GM12878 (cell line): ENCODE data around the gene SUSD6. TPM values are rescaled to one million over a fixed set of nuclear protein-coding genes. Genes with fewer than 3 reads are reported as not detected.
A peak's percentile ranks its signal among the peaks of the same experiment; 100 is the strongest.

Experiments
- ATF7 ChIP-seq: fragments of 450-650 bp; IDR thresholded peaks from 2 replicates; pipeline ENCODE4 v1.6.1; 2016; ENCODE audit warnings: low read depth, mild to moderate bottlenecking
- BHLHE40 ChIP-seq, 2 experiments: fragments of 450-650 bp in 1 of 2; IDR thresholded peaks; 2 replicates each; pipeline ENCODE4 v1.6.1; 2011 to 2017; ENCODE audit warnings: low read depth in 2 of 2, borderline replicate concordance in 1 of 2, improper control_type of control experiment in 1 of 2, low read length in 1 of 2, mild to moderate bottlenecking in 1 of 2
- BMI1 ChIP-seq: fragments of 450-650 bp; IDR thresholded peaks from 2 replicates; pipeline ENCODE4 v1.6.1; 2016; ENCODE audit warnings: mild to moderate bottlenecking, moderate library complexity, borderline replicate concordance
- CBFB ChIP-seq: IDR thresholded peaks from 2 replicates; pipeline ENCODE4 v1.6.1; 2016; ENCODE audit warnings: antibody characterized with exemption, low read depth
- CBX5 ChIP-seq: sonication (generic); IDR thresholded peaks from 2 replicates; pipeline ENCODE4 v1.6.1; 2016; ENCODE audit warnings: low read depth, moderate library complexity, mild to moderate bottlenecking, inconsistent platforms
- CEBPB ChIP-seq, 2 experiments: fragments of 150-350 bp in 1 of 2; IDR thresholded peaks; 2 replicates each; pipeline ENCODE4 v1.6.1; 2012 to 2014; ENCODE audit warnings: low read depth in 2 of 2, low read length in 2 of 2, borderline replicate concordance in 1 of 2, inconsistent platforms in 1 of 2
- CHD1 ChIP-seq: IDR thresholded peaks from 2 replicates; pipeline ENCODE4 v1.6.1; 2012; ENCODE audit warnings: low read depth, low read length, improper control_type of control experiment
- DPF2 ChIP-seq: fragments of 450-650 bp; IDR thresholded peaks from 2 replicates; pipeline ENCODE4 v1.6.1; 2017; ENCODE audit warnings: mild to moderate bottlenecking
- EED ChIP-seq: sonication (generic); IDR thresholded peaks from 2 replicates; pipeline ENCODE4 v1.6.1; 2016; ENCODE audit warnings: antibody characterized with exemption, low read depth
- FOXM1 ChIP-seq: IDR thresholded peaks from 2 replicates; pipeline ENCODE4 v1.6.1; 2012; ENCODE audit warnings: low read depth, mild to moderate bottlenecking, inconsistent platforms, low read length, moderate library complexity
- GABPA ChIP-seq: IDR thresholded peaks from 2 replicates; pipeline ENCODE4 v1.6.1; 2014; ENCODE audit warnings: antibody characterized with exemption, low read depth, mild to moderate bottlenecking, inconsistent platforms
- GATAD2B ChIP-seq: fragments of 450-650 bp; conservative IDR thresholded peaks from 2 replicates; pipeline ENCODE4 v1.6.1; 2017; ENCODE audit warnings: low read depth, mild to moderate bottlenecking, moderate library complexity
- IKZF1 ChIP-seq: fragments of 450-650 bp; conservative IDR thresholded peaks from 2 replicates; pipeline ENCODE4 v1.6.1; 2017; ENCODE audit warnings: antibody characterized with exemption, mild to moderate bottlenecking
- MEF2A ChIP-seq: IDR thresholded peaks from 2 replicates; pipeline ENCODE4 v1.6.1; 2011; ENCODE audit warnings: low read depth, mild to moderate bottlenecking, low read length, moderate library complexity; ENCODE audit not compliant: insufficient read depth
- MEF2B ChIP-seq: fragments of 450-650 bp; IDR thresholded peaks from 2 replicates; pipeline ENCODE4 v1.6.1; 2018; ENCODE audit warnings: mild to moderate bottlenecking, moderate library complexity; ENCODE audit not compliant: partially characterized antibody, poor library complexity, severe bottlenecking
- MTA2 ChIP-seq: fragments of 450-650 bp; IDR thresholded peaks from 2 replicates; pipeline ENCODE4 v1.6.1; 2016; ENCODE audit warnings: low read depth, mild to moderate bottlenecking, moderate library complexity
- NR2F1 ChIP-seq: fragments of 450-650 bp; conservative IDR thresholded peaks from 2 replicates; pipeline ENCODE4 v1.6.1; 2017; ENCODE audit warnings: mild to moderate bottlenecking
- PAX5 ChIP-seq: IDR thresholded peaks from 2 replicates; pipeline ENCODE4 v1.6.1; 2011; ENCODE audit warnings: low read depth, low read length, borderline replicate concordance
- RUNX3 ChIP-seq: IDR thresholded peaks from 2 replicates; pipeline ENCODE4 v1.6.1; 2012; ENCODE audit warnings: low read length, inconsistent platforms
- SIN3A ChIP-seq: IDR thresholded peaks from 2 replicates; pipeline ENCODE4 v1.6.1; 2012; ENCODE audit warnings: low read depth, low read length, improper control_type of control experiment
- SREBF1 ChIP-seq: IDR thresholded peaks from 2 replicates; pipeline ENCODE4 v1.6.1; 2012; ENCODE audit warnings: mild to moderate bottlenecking, low read length
- SRF ChIP-seq, 2 experiments: IDR thresholded peaks; 2 replicates each; pipeline ENCODE4 v1.6.1; 2011; ENCODE audit warnings: low read depth in 2 of 2, low read length in 2 of 2, mild to moderate bottlenecking in 1 of 2, moderate library complexity in 1 of 2
- SUZ12 ChIP-seq: fragments of 200-600 bp; sonication (generic); IDR thresholded peaks from one replicate; pipeline ENCODE4 v1.6.1; 2018; ENCODE audit warnings: antibody characterized with exemption, mild to moderate bottlenecking; ENCODE audit not compliant: unreplicated experiment
- TCF12 ChIP-seq: IDR thresholded peaks from 2 replicates; pipeline ENCODE4 v1.6.1; 2011; ENCODE audit warnings: low read depth, mild to moderate bottlenecking, low read length
- WRNIP1 ChIP-seq: IDR thresholded peaks from 2 replicates; pipeline ENCODE4 v1.6.1; 2011; ENCODE audit warnings: low read depth, low read length, improper control_type of control experiment, borderline replicate concordance
- YBX1 ChIP-seq: fragments of 450-650 bp; IDR thresholded peaks from 2 replicates; pipeline ENCODE4 v1.6.1; 2016; ENCODE audit warnings: antibody characterized with exemption
- ZNF384 ChIP-seq: IDR thresholded peaks from 2 replicates; pipeline ENCODE4 v1.6.1; 2012; ENCODE audit warnings: low read depth, mild to moderate bottlenecking, low read length, improper control_type of control experiment, borderline replicate concordance
- polyA plus RNA-seq, 11 experiments: library from polyadenylated mRNA; depleted of rRNA in 4 of 11; unstranded in 6 of 11; stranded (reverse) in 5 of 11; fragments of >200 nt; fragmentation: Nextera tagmentation in 4 of 11; fragmentation: Illumina TruSeq in 1 of 11; extraction: Ambion mirVana in 4 of 11; extraction: Trizol in 1 of 11; gene quantifications; 1 replicate in 1 of 11; 2 replicates in 10 of 11; pipeline versions ENCODE4 v1.2.1 to v1.2.3, GENCODE V29; 2011 to 2016; ENCODE audit warnings: inconsistent platforms in 2 of 11, missing spikeins in 2 of 11, low read depth in 1 of 11
- total RNA-seq, 4 experiments: library from RNA; depleted of rRNA in 3 of 4; stranded (reverse); fragments of >200 nt in 3 of 4; fragmentation: Illumina TruSeq in 1 of 4; extraction: Trizol in 1 of 4; gene quantifications; 2 replicates each; pipeline versions ENCODE4 v1.2.1 to v1.2.3, GENCODE V29; 2013 to 2021
- TF ChIP-seq, protein P1 (sequence below): IDR thresholded peaks from 2 replicates; pipeline ENCODE4 v1.6.1; 2011; ENCODE audit warnings: borderline replicate concordance, low read depth, mild to moderate bottlenecking, moderate library complexity, low read length; ENCODE audit not compliant: insufficient read depth, poor library complexity, severe bottlenecking
- TF ChIP-seq, protein P2 (sequence below): IDR thresholded peaks from 2 replicates; pipeline ENCODE4 v1.6.1; 2012; ENCODE audit warnings: low read depth, low read length, improper control_type of control experiment
- TF ChIP-seq, protein P3 (sequence below): IDR thresholded peaks from 2 replicates; pipeline ENCODE4 v1.6.1; 2011; ENCODE audit warnings: mild to moderate bottlenecking, low read depth, low read length, moderate library complexity; ENCODE audit not compliant: insufficient replicate concordance

Gene SUSD6
- total and polyA plus RNA-seq, 10 of the 15 experiments (the other 5 are each of a cell fraction or from before 2014, with no cell fraction given), result 6.6 to 39.8 (median 20.2) TPM

DNA sequence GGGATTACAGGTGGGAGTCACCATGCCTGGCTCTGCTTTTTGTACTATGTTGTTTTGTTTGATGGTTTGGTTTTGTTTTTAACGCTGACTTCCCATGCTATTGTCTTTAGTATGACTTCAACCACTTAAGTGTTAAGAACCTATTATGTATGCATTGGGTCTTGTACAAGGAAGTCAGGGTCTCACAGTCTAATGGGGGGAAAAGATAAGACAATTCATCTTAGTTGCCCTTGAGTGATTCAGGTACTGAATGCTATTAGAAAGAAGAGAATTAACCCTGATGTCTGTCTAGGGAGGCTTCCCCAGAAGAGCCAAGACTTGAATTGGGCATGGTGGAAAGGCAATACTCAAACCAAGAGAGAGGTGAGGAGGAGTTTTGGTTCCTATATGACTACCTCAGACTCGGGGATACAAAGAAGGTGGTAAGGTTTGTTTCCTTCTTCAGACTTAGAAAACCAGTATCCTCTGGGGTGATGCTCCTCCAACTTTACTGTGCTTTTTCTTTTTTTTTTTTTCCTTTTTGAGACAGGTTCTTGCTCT is 64.6 kb downstream of the SUSD6 start (continued):
- TF ChIP-seq, protein P1, sequence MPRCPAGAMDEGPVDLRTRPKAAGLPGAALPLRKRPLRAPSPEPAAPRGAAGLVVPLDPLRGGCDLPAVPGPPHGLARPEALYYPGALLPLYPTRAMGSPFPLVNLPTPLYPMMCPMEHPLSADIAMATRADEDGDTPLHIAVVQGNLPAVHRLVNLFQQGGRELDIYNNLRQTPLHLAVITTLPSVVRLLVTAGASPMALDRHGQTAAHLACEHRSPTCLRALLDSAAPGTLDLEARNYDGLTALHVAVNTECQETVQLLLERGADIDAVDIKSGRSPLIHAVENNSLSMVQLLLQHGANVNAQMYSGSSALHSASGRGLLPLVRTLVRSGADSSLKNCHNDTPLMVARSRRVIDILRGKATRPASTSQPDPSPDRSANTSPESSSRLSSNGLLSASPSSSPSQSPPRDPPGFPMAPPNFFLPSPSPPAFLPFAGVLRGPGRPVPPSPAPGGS, result peak; percentile 84
- peak in 1 of 2 experiments; percentile 85; a peak in 2 of 4 replicates for TF ChIP-seq SRF (IDR thresholded peaks at IDR 0.05; ENCODE audit: low read depth in 2 of 2, low read length in 2 of 2)
- 0 out of 2 replicates have a peak, but pooled peaks have one; percentile 10 for TF ChIP-seq TCF12
- TF ChIP-seq CBFB, result 0 out of 2 replicates have a peak, but pooled peaks have one; percentile 29
- peak; percentile 89 for TF ChIP-seq FOXM1
- no peak; a peak in 1 of 4 replicates for TF ChIP-seq BHLHE40 (IDR thresholded peaks at IDR 0.05; ENCODE audit: borderline replicate concordance in 1 of 2, low read depth in 2 of 2, low read length in 1 of 2)
- peak; percentile 82 for TF ChIP-seq IKZF1
- TF ChIP-seq MTA2, result peak; percentile 84
- TF ChIP-seq MEF2A, result peak; percentile 82
- TF ChIP-seq YBX1, result no peak
- TF ChIP-seq GATAD2B, result peak; percentile 34; the same call in 1 of the 2 replicates
- TF ChIP-seq SUZ12, result no peak
- TF ChIP-seq ZNF384, result peak; percentile 34; the same call in 1 of the 2 replicates
- no peak for TF ChIP-seq WRNIP1
- TF ChIP-seq CHD1, result no peak
- TF ChIP-seq, protein P2, sequence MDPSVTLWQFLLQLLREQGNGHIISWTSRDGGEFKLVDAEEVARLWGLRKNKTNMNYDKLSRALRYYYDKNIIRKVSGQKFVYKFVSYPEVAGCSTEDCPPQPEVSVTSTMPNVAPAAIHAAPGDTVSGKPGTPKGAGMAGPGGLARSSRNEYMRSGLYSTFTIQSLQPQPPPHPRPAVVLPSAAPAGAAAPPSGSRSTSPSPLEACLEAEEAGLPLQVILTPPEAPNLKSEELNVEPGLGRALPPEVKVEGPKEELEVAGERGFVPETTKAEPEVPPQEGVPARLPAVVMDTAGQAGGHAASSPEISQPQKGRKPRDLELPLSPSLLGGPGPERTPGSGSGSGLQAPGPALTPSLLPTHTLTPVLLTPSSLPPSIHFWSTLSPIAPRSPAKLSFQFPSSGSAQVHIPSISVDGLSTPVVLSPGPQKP, result no peak
- TF ChIP-seq SIN3A, result no peak
- TF ChIP-seq, protein P3, sequence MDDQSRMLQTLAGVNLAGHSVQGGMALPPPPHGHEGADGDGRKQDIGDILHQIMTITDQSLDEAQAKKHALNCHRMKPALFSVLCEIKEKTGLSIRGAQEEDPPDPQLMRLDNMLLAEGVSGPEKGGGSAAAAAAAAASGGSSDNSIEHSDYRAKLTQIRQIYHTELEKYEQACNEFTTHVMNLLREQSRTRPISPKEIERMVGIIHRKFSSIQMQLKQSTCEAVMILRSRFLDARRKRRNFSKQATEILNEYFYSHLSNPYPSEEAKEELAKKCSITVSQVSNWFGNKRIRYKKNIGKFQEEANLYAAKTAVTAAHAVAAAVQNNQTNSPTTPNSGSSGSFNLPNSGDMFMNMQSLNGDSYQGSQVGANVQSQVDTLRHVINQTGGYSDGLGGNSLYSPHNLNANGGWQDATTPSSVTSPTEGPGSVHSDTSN, result no peak
- TF ChIP-seq RUNX3, result peak; percentile 94
- TF ChIP-seq PAX5, result peak; percentile 88
- TF ChIP-seq MEF2B, result peak; percentile 85
- peak; percentile 96 for TF ChIP-seq DPF2
- TF ChIP-seq ATF7, result peak; percentile 81
- TF ChIP-seq EED, result peak; percentile 97
- 0 out of 4 replicates have a peak, but pooled peaks of 1 of the 2 experiments have one; percentile 51 for TF ChIP-seq CEBPB (IDR thresholded peaks at IDR 0.05; ENCODE audit: borderline replicate concordance in 1 of 2, low read depth in 2 of 2, low read length in 2 of 2)
- TF ChIP-seq GABPA, result peak; percentile 62; the same call in 1 of the 2 replicates
- peak; percentile 66; the same call in 1 of the 2 replicates for TF ChIP-seq BMI1
- TF ChIP-seq NR2F1, result peak; percentile 77
- TF ChIP-seq CBX5, result 0 out of 2 replicates have a peak, but pooled peaks have one; percentile 26
- TF ChIP-seq SREBF1, result peak; percentile 84
